SKM-1 treated with dmso at 0.1 percent for 144 hours (cell line): ENCODE results near the gene EFNA5.

Experiments
- DNase-seq: peaks from one replicate; lab custom pipeline; 2025; ENCODE audit not compliant: unreplicated experiment; lab: John Stamatoyannopoulos, UW

Gene EFNA5

GRCh38 chr5:107604990-107605389, 65.7 kb downstream of the EFNA5 start:
- no peak for DNase-seq

- no peak for DNase-seq
Observed at GRCh38 chr5:107604146-107604910, 66.4 kb downstream of the EFNA5 start.

GRCh38 chr5:107603349-107603748, 67.4 kb downstream of the EFNA5 start:
- no peak for DNase-seq

- no peak for DNase-seq
Observed at GRCh38 chr5:107602896-107603295, 67.8 kb downstream of the EFNA5 start.

- DNase-seq = peak; percentile 10
Observed at GRCh38 chr5:107601076-107601475, 69.7 kb downstream of the EFNA5 start.

- DNase-seq = no peak
Observed at GRCh38 chr5:107598958-107599357, 71.8 kb downstream of the EFNA5 start.

GRCh38 chr5:107597803-107598202, 72.9 kb downstream of the EFNA5 start:
- DNase-seq = no peak

GRCh38 chr5:107597247-107597646, 73.5 kb downstream of the EFNA5 start:
- no peak for DNase-seq

GRCh38 chr5:107594253-107595045, 76.3 kb downstream of the EFNA5 start:
- DNase-seq = no peak

- no peak for DNase-seq
Observed at GRCh38 chr5:107593009-107593408, 77.7 kb downstream of the EFNA5 start.

- DNase-seq = no peak
Observed at GRCh38 chr5:107592515-107592914, 78.2 kb downstream of the EFNA5 start.

GRCh38 chr5:107590686-107591085, 80.1 kb downstream of the EFNA5 start:
- DNase-seq = no peak

GRCh38 chr5:107589520-107590193, 81.1 kb downstream of the EFNA5 start:
- DNase-seq = no peak

- DNase-seq = no peak
Observed at GRCh38 chr5:107582625-107583024, 88.1 kb downstream of the EFNA5 start.

- no peak for DNase-seq
Observed at GRCh38 chr5:107580889-107581820, 89.6 kb downstream of the EFNA5 start.

- DNase-seq = no peak
Observed at GRCh38 chr5:107578051-107578635, 92.6 kb downstream of the EFNA5 start.

GRCh38 chr5:107577394-107577950, 93.3 kb downstream of the EFNA5 start:
- DNase-seq = no peak

GRCh38 chr5:107576736-107577393, 93.9 kb downstream of the EFNA5 start:
- DNase-seq = no peak

GRCh38 chr5:107576155-107576554, 94.6 kb downstream of the EFNA5 start:
- no peak for DNase-seq
